Neuron (in vitro differentiated cells): ENCODE measurements around the gene DENND1A.
A peak's percentile ranks its signal among the peaks of the same experiment; 100 is the strongest.
"Not testable (repeated sequence)": the region's sequence is repeated elsewhere in the genome, so short reads cannot be mapped to it uniquely, and the experiment has no call there.

ENCODE experiments used
- H2AFZ ChIP-seq: one replicate; pipeline ENCODE4 v1.6.1; 2013; ENCODE audit warnings: low read depth, mild to moderate bottlenecking, inconsistent platforms, low read length, moderate library complexity
- H3K27me3 ChIP-seq: one replicate; pipeline ENCODE4 v1.6.1; 2013; ENCODE audit warnings: low read length; ENCODE audit not compliant: insufficient read depth
- H3K36me3 ChIP-seq: one replicate; pipeline ENCODE4 v1.6.1; 2013; ENCODE audit warnings: low read length; ENCODE audit not compliant: insufficient read depth
- H3K4me1 ChIP-seq: one replicate; pipeline ENCODE4 v1.6.1; 2013; ENCODE audit warnings: low read length; ENCODE audit not compliant: insufficient read depth
- H3K4me3 ChIP-seq: 2 replicates; pipeline ENCODE4 v1.5.1; 2013; ENCODE audit warnings: mild to moderate bottlenecking, low read length, moderate library complexity
- H3K9me3 ChIP-seq: one replicate; pipeline ENCODE4 v1.6.1; 2013; ENCODE audit warnings: low read length

The DENND1A gene

DNA sequence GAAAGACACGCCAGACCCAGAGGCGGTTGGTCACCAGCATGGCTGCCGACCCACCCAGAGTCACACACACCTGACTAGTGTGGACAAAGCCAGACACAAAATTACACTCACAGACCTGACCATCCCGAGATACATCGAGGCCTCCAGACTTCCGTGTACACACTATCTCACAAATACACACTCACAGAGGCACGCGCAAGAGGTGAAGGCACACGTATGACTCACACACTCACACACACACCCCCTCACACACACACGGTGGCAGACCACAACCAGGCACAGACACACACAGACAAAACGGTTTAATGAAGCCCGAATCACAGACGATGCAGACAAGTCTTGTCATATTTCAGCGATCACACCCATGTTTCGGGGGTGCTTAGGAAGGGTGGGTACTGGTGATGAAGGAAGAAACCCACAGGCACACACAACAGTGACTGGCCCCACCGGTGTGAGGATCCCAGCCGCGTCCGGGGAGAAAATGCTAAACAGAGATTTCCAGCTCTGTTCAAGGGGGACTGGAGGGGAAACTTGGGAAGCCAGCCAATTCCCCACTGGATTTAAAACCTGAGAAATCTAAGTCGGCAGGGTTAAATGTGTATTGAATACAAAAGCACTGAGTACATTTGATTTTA is 522.6 kb downstream of the DENND1A start:
- Histone ChIP-seq H3K4me3 (no peak overlapping the region), H3K9me3 (no peaks in the 10 kb centered on the region), H2AFZ (no peak overlapping the region), H3K4me1 (peaks cover 37% of the 10 kb centered on the region), H3K36me3 (no peaks in the 10 kb centered on the region), H3K27me3 (no peaks in the 10 kb centered on the region)

DNA sequence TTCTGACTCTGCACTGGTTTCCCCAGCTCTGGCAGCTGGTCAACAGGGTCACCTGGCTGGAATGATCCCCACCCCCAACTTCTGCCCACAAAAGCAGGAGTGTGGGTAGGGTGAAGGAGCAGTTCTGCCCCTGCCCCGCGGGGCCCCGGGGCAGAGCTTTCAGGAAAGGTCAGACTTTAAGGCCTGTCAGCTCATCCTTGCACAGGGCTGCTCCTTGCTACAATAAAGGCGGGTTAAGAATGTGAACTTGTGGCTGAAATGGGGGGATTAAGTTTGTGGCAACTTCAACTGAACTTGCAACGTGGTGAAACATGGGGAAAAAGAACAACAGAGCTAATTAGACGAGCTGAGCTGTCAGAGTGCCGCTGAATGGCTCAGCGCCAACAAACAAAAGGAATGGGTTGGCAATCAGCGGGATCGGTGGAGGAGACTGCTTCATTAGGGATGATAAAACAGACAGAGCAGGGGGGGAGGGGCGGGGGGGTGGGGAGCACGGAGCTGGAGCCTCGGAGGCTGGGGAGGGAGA is 523.2 kb downstream of the DENND1A start:
- no peaks in the 10 kb centered on the region for H3K36me3 ChIP-seq
- peaks cover 41% of the 10 kb centered on the region for H3K4me1 ChIP-seq
- no peaks in the 10 kb centered on the region for H3K27me3 ChIP-seq
- peak overlapping the region; percentile 11 for H3K4me3 ChIP-seq
- H2AFZ ChIP-seq, result no peak overlapping the region
- H3K9me3 ChIP-seq, result no peaks in the 10 kb centered on the region

DNA sequence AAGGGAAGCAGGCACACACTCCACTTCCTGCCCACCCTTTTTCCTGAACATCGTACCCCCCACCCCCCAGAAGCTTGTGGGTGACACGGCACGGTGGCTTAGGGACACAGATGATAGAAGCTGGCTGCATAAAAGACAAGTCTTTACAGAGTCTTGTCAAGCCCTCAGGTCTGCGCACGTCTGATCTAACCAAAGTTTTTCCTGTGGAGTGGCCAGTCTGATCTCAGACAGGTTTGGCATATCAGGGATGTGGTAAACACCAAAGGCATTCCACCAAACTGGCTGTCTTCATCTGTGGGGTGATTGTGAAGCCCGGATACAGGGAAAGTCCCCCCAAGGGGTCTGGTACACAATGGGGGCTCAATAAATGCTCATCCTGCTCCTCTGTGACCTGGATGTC is 523.9 kb downstream of the DENND1A start:
- no peaks in the 10 kb centered on the region for H3K9me3 ChIP-seq
- no peak overlapping the region for H3K4me3 ChIP-seq
- no peaks in the 10 kb centered on the region for H3K27me3 ChIP-seq
- no peak overlapping the region for H2AFZ ChIP-seq
- peaks cover 41% of the 10 kb centered on the region for H3K4me1 ChIP-seq
- H3K36me3 ChIP-seq, result no peaks in the 10 kb centered on the region

DNA sequence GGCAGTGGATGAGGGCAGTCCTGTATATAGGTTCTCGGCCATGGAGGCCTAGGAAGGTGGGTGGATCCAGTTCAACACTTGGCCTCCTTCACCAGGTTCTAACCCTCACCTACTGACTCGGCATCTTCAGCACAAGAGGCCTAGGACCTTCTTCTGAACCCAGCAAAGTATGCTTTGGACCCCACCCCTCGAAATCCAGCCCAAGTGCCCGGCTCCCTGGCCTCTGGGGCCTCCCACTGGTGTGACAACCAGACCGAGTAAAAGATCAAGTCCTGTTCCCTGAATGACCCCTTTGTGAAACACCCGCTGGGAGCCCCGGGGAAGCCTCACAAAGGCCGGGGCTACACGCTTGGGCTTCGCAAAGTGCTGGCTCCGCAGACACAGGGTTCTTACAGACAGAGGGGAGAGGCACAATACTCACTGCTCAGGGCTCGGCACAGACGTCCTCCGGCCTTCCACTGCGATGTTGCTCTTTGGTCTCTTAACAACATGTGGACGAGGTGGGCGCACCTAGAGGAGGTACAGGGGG is 526.9 kb downstream of the DENND1A start:
- H3K36me3 ChIP-seq, result no peaks in the 10 kb centered on the region
- peaks cover 38% of the 10 kb centered on the region for H3K4me1 ChIP-seq
- H3K9me3 ChIP-seq, result no peaks in the 10 kb centered on the region
- H3K27me3 ChIP-seq, result no peaks in the 10 kb centered on the region
- H2AFZ ChIP-seq, result no peak overlapping the region
- no peak overlapping the region for H3K4me3 ChIP-seq

DNA sequence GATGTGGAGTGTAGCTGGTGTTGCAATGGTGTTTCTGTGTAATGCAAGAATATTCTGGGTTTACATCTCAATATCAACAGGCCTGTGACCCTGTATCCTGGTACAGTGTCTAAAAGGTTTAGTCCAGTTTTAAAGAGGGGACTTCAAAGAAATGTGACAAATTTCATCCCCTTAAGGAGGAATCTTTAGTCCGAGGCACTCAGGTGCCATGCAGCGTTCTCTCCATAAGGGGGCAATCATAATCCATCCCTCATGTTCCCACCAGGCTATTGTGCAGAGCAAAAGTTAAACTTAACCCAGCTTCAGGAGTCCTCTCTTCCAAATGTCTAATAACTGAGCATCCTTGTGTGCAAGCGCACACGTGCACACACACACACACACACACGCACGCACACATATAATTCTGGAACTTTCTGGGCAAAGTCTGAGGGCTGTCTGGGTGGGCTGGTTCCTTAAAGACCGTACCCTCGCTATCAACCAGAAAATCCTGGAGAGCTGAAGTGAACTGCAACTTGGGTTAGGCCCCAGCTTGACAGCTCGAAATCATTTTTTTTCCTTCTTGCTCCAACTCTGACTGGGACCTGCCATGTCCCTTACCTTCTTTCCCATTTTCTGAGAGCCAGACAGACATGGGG is 527.9 kb downstream of the DENND1A start:
- Histone ChIP-seq H3K4me3 (no peak overlapping the region), H3K36me3 (no peaks in the 10 kb centered on the region), H3K27me3 (no peaks in the 10 kb centered on the region), H3K4me1 (peaks cover 28% of the 10 kb centered on the region), H3K9me3 (no peaks in the 10 kb centered on the region), H2AFZ (no peak overlapping the region)

DNA sequence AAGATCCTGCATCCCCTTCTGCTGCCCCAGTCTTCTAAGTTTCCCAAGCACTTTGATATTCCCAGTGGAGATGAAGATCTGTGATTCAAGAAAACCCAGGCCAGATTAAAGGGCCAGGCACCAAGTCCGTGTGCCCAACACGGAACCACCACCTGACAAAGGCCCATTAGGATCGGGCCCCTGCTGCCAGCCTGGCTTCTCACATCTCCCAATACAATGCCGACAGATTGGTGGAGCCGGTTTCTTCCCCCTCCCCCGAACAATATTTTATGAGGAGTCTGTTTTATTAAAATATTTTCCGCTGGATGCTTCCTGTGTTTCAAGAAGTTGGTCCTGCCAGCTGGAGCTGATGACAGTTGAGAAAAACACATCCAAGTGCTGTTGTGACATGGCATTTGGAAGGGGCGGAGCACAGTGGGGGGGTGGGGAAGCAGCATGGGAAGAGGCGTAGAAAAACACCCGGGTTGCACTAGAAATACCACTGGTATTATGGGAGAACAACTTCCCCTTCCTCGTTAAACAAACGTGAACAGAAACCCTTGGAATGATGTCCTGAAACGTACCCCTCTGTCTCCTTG is 528.9 kb downstream of the DENND1A start:
- Histone ChIP-seq H3K4me1 (peaks cover 19% of the 10 kb centered on the region), H3K4me3 (no peak overlapping the region), H3K36me3 (no peaks in the 10 kb centered on the region)

DNA sequence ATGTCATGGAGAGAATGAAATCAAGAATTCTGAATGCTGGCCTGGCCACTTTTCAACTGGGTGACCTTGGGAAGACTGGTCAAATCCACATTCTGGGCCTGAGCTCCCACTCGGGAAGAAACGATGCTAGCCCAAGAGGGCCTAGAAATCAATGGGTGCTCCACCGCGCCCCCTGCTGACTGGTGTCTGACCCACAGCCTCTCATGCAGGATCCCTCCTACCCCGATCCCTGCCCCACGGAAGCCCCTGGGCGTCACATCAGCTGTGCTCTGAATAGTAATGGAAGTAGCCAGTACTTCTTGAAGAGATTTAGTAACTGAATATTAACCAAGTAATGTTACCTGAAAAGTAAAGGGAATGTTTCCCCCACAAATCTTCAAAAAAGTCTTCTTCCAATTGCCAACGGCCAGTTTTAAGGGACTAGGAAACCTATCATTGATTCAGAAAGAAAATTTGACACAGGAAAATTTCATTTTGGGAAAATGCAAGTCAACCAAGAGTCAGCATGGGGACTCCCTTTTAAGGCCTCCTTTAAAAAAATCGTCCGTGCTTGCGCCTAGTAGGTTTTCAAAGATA is 530.0 kb downstream of the DENND1A start:
- H3K27me3 ChIP-seq, result no peaks in the 10 kb centered on the region
- H3K9me3 ChIP-seq, result no peaks in the 10 kb centered on the region
- H3K4me3 ChIP-seq, result no peak overlapping the region
- no peak overlapping the region for H2AFZ ChIP-seq
- no peaks in the 10 kb centered on the region for H3K36me3 ChIP-seq
- peaks cover 25% of the 10 kb centered on the region for H3K4me1 ChIP-seq

More for the DNA sequence above, 528.9 kb downstream of the DENND1A start:
- Histone ChIP-seq H3K9me3 (no peaks in the 10 kb centered on the region), H2AFZ (no peak overlapping the region), H3K27me3 (no peaks in the 10 kb centered on the region)

DNA sequence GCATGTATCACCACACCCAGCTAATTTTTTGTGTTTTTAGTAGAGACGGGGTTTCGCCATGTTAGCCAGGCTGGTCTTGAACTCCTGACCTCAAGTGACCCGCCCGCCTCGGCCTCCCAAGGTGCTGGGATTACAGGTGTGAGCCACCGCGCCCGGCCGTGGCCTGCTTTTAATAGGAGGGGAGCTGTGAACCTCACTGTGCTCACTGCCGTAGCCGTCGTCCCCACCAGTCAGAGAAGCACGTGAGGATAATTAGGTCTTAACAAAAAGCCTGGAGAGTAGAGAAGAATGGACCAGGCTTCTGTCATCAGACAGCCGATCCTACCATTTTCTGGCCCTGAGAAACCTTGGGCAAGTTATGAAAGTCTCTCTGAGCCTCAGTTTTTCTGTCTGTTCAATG is 531.0 kb downstream of the DENND1A start:
- H3K4me3 ChIP-seq, H2AFZ ChIP-seq, H3K27me3 ChIP-seq, H3K9me3 ChIP-seq, H3K36me3 ChIP-seq: not testable (repeated sequence)
- peaks cover 26% of the 10 kb centered on the region for H3K4me1 ChIP-seq

DNA sequence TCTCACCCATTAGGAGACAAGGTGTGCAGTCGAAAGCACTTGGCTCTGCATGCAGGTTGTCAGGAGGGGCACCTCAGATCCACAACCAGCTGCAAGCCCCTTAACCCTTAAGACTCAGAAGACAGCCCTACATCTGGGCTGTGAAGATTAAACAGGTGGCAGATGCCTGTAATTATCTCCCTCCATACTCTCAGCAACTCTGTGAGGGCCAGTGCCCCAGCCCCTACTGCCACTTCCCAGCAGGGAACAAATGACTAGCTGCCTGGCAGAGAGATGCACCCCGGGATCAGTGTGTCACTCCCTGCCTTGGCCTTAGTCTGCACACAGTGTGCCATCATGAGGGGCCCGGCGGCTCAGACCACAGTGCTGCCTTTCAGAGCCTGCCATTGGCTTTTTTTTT is 532.0 kb downstream of the DENND1A start:
- Histone ChIP-seq H3K36me3 (no peaks in the 10 kb centered on the region), H3K9me3 (no peaks in the 10 kb centered on the region), H3K4me1 (peaks cover 18% of the 10 kb centered on the region), H3K27me3 (no peaks in the 10 kb centered on the region), H3K4me3 (no peak overlapping the region), H2AFZ (no peak overlapping the region)

DNA sequence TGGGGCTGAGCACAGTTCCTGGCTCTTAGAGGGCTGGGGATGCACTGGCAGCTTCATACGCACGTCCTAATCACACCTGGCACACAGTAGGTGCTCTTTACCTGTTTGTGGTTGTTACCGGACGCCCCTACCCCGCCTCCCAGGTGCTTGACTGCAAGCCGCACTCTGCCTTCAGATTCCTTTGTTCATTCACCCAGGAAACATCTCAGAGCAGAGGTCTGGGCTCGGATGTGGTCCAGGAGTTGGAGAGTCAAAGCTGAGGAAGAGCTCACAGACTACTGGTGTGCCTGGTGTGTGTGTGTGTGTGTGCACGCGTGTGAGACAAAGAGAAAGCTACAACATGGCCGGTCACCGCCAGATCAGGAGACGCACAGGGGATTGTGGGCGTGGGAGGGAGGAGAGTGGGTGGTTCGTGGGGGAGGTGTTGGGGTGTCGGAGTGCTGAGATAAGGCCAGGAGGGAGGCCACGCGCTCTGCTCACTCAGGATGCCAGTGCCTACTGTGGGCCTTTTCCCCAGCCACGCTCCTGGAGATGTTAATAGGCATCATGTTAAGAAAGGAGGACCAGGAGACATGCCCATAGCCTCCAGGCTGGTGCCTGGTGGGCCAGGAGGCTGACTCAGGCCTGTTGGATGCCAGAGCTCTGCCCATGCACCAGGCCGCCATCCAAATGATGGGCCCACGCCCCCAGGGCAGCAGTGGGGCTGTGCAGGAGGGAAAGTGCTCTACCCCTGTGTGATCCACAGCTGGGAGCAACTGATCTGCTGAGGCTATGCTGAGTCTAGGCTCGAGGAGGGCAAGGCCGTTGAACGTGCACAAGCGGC is 534.0 kb downstream of the DENND1A start:
- H2AFZ ChIP-seq, result no peak overlapping the region
- no peaks in the 10 kb centered on the region for H3K36me3 ChIP-seq
- peaks cover 9% of the 10 kb centered on the region for H3K4me1 ChIP-seq
- no peak overlapping the region for H3K4me3 ChIP-seq
- H3K27me3 ChIP-seq, result no peaks in the 10 kb centered on the region
- H3K9me3 ChIP-seq, result no peaks in the 10 kb centered on the region

DNA sequence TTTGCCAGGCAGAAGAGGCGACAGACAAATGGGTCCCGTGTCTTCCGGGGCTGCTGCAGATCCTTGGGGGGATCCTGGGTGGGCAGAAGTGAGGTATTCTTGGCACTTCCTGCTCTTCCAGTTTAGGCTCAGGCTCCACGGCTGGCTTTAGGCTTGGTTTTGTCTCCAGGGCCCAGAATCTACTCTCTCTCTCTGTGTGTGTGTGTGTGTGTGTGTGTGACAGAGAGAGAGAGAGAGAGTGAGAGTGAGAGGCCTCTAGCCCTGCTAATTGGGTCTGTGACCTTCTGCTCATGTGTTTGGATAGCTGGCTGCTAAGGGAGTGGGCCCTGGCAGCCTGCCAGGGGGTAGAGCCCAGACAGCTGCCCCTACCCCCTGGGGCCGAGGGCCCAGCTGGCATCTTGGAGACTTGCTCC is 534.6 kb downstream of the DENND1A start:
- Histone ChIP-seq H3K27me3 (no peaks in the 10 kb centered on the region), H3K9me3 (no peaks in the 10 kb centered on the region), H3K36me3 (no peaks in the 10 kb centered on the region), H3K4me3 (no peak overlapping the region), H2AFZ (no peak overlapping the region), H3K4me1 (peaks cover 9% of the 10 kb centered on the region)

DNA sequence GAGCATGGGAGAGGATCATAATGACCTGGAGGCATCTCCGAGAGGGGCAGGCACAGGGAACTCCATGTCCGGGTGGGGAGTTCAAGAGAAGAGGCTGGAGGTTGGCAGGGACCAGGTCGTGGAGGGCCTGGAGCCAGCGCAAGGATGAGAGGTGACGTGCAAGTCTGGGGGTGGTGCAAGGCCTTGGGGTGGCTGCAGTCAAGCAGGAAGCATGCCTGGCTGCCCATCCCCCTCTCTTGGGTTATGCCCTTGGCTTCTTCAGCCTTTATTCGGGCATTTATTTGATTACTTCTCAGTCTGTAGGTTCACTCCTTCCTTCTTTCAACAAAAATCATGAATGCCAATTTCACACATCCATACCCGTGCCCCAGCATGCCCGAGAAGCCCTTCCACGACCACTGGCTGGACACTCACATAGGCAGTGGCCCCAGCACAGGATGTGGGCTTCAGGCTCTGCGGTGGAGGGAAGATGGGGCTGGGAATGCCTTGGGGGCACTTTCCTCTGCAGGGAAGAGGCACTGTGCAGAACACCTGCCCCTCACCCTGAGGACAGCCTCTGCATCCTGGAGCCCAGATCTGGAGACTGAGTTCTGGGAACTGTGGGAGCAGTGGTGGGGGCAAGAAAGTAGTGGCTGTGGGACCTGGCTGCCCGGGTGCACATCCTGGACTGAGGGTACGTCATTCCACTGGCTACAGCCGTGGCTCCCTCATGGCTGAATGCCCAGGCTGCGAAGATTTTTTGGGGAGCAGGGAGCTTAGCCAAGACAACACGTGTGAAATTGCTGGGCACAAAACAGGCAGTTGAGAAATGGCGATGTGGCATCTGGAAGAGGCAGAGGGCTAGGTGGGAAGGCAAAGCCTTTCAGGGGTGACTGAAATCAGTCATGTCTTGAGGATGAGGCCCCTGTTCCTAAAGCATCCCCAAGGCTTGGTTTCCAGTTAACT is 535.4 kb downstream of the DENND1A start:
- Histone ChIP-seq H3K27me3 (no peaks in the 10 kb centered on the region), H2AFZ (no peak overlapping the region), H3K9me3 (no peaks in the 10 kb centered on the region), H3K4me1 (peaks cover 16% of the 10 kb centered on the region), H3K36me3 (no peaks in the 10 kb centered on the region), H3K4me3 (no peak overlapping the region)
